ENCODE results near the gene GBGT1.

Gene GBGT1

GRCh38 chr9:133144904-133145851 lies 18.5 kb downstream of the GBGT1 start:
- DNase-seq (ENCODE audit: insufficient read length, low spot score) (no peak), FAIRE-seq (no peak)

- DNase-seq (ENCODE audit: insufficient read length, low spot score) (no peak), FAIRE-seq (peak; percentile 93)
Measured at GRCh38 chr9:133144142-133144903, 19.4 kb downstream of the GBGT1 start.

- FAIRE-seq, result no peak
- DNase-seq (ENCODE audit: insufficient read length, low spot score), result no peak
Measured at GRCh38 chr9:133143639-133144141, 20.0 kb downstream of the GBGT1 start.

- DNase-seq (ENCODE audit: insufficient read length, low spot score), result no peak
- no peak for FAIRE-seq
Measured at GRCh38 chr9:133142684-133143622, 20.8 kb downstream of the GBGT1 start.

GRCh38 chr9:133141833-133142595 lies 21.7 kb downstream of the GBGT1 start:
- no peak for DNase-seq (ENCODE audit: insufficient read length, low spot score)
- no peak for FAIRE-seq

- FAIRE-seq (no peak), DNase-seq (ENCODE audit: insufficient read length, low spot score) (no peak)
Measured at GRCh38 chr9:133140606-133141005, 23.1 kb downstream of the GBGT1 start.

GRCh38 chr9:133140174-133140505 lies 23.6 kb downstream of the GBGT1 start:
- DNase-seq (ENCODE audit: insufficient read length, low spot score) (no peak), FAIRE-seq (no peak)

- FAIRE-seq, result no peak
- DNase-seq (ENCODE audit: insufficient read length, low spot score), result no peak
Measured at GRCh38 chr9:133139246-133140173, 24.2 kb downstream of the GBGT1 start.

GRCh38 chr9:133137451-133138231 lies 26.1 kb downstream of the GBGT1 start:
- DNase-seq (ENCODE audit: insufficient read length, low spot score) (no peak), FAIRE-seq (no peak)

GRCh38 chr9:133135146-133135745 lies 28.5 kb downstream of the GBGT1 start:
- no peak for FAIRE-seq
- DNase-seq (ENCODE audit: insufficient read length, low spot score), result peak; percentile 85

GRCh38 chr9:133134388-133135145 lies 29.1 kb downstream of the GBGT1 start:
- no peak for DNase-seq (ENCODE audit: insufficient read length, low spot score)
- no peak for FAIRE-seq

GRCh38 chr9:133133681-133134387 lies 29.9 kb downstream of the GBGT1 start:
- DNase-seq (ENCODE audit: insufficient read length, low spot score) (peak; percentile 94), FAIRE-seq (no peak)

GRCh38 chr9:133132174-133132573 lies 31.5 kb downstream of the GBGT1 start:
- no peak for DNase-seq (ENCODE audit: insufficient read length, low spot score)
- FAIRE-seq, result no peak

- DNase-seq (ENCODE audit: insufficient read length, low spot score) (no peak), FAIRE-seq (no peak)
Measured at GRCh38 chr9:133131506-133131905, 32.2 kb downstream of the GBGT1 start.

- DNase-seq (ENCODE audit: insufficient read length, low spot score) (no peak), FAIRE-seq (no peak)
Measured at GRCh38 chr9:133130685-133131244, 32.9 kb downstream of the GBGT1 start.

Data from HTR-8/SVneo (cell line).